Forelimb muscle (tissue), 1 donor: ENCODE measurements around the gene DIRAS1. TPM values are rescaled to one million over a fixed set of nuclear protein-coding genes. Genes with fewer than 3 reads are reported as not detected.
"Not testable (repeated sequence)": the region's sequence is repeated elsewhere in the genome, so short reads cannot be mapped to it uniquely, and the experiment has no call there.

ENCODE experiments used
- DNase-seq: peaks from one replicate; pipeline ENCODE4 v3.0.0-alpha.2; 2013; ENCODE audit warnings: low read depth
- polyA plus RNA-seq: library from polyadenylated mRNA; unstranded; fragments of 120-200 nt; gene quantifications from one replicate; pipeline ENCODE4 v1.2.1, GENCODE V29; 2013; ENCODE audit not compliant: insufficient read length

DIRAS1 gene
- polyA plus RNA-seq, 1 donor: 1.4 TPM

- no peak for DNase-seq
Measured at GRCh38 chr19:2727640-2727944, 6.4 kb upstream of the DIRAS1 start.

DNA sequence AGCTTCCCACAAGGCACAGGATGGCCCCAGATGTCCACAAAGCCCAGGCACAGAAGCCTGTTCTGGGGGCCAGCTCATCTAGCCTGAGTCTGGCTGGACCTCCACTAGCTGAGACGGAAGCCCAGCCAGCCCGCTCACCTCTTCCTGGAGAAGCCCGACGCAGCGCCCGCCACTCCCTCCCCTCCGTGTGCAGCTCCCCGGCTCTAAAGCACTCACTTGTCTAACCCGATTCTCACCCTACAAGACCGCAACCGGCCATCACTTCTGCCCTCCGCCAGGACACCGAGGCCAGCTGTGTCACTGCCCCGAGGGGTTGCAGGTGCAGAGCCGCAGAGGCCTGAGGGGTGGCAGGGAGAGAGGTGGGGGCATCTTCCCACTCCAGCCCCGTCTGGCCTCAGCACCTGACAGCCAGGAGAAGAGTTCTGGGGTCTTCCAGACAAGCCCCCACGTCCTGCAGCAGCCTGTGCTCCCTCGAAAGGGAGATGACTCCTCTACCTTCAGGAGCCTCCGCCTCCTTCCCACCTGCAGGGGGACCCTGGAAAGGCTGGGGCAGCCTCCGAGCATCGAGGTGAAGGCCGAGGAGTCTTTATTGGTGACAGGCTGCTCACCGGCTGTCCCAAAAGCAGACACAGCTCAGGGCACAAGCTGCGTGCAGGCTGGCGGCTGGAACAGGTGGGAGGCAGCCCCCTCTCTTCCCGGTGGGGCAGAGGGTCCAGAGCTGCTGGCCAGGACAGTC, 5.9 kb upstream of the DIRAS1 start:
- DNase-seq: no peak

DNA sequence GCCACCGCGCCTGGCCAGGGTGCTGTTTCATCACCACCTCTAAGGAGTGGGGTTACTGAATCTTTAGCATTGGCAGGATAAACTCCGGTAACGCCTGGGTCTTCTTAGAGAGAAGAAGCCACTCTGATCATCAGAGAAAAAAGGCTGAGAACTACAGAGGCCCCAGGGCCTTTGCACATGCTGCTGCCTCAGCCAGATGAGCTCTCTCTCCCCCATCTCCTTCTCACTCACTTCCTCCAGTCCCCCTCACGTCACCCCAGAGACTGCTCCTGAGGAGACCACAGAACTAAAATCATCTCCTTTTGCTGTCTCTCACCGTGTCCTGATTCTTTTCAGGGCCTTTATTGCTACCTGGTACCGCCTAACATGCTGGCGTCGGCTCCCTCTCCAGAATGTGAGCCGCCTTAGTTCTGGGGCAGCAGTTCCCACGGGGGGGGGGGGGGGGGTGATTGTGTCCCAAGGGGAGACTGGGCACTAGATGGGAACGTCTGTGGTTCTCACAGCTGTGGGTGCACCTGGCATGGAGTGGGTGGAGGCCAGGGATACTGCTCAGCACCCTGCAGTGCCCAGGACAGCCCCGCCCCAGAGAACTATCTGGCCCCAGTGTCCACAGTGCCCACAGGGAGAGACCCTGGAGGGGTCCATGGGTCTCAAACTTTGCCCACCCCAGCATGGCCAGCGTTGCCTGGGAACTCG, 5.1 kb upstream of the DIRAS1 start:
- DNase-seq: no peak

DNA sequence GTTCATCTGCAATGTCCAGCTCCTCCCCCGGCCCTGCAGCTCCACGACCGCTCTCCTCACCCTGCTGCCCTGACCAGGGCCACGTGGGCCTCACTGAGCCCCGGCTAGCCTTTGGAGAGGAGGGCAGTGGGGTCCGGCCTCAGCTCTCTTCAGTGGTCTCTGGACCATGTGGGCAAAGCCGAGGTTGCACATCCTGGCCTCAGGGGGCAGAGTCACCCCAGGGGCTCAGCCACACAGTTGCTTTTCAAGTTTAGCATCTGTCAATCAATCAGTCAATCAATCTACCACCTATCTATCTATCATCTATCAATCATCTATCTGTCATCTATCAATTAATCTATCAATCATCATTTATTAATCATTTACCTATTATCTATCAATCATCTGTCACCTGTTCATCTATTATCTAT, 3.0 kb upstream of the DIRAS1 start:
- no peak for DNase-seq

GRCh38 chr19:2723747-2724146, 2.6 kb upstream of the DIRAS1 start:
- DNase-seq: no peak

GRCh38 chr19:2723345-2723715, 2.2 kb upstream of the DIRAS1 start:
- DNase-seq: no peak

DNA sequence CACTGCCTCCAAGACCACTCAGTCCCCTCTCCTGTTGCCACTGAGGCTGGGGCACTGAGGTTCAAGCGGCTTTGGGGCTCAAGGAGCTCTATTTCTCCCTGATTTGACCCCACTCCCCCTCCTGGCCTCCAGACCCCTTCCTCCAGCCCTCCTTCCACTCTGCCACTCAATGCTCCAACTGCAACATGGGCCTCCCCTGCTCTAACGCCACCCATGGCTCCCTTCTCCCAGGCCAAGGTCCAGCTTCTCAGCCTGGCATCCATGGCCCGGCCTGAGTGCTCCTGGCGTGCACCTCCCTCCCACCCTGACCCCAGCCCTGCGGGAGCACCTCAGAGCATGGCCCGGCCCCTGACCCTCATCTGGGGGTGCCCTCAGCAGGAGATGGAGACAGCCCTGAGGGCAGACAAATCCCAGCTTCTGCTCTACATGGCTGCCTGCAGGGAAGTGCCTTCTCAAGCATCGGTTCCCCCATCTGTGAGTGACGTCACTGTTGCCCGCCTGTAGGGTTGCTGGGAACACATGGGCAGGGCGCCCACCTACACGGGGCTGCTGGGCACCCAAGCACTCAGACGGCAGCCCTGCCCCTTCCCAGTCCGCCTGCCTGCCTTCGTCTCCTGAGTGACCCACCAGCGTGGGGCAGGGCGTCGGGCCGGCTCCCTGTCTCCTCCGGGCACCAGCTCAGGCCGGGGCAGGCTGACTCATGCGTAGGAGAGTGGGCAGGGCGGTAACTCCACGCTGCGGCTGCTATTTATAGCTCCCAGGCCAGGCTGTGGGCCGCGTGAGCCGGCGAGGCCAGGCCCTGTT, 1.6 kb upstream of the DIRAS1 start:
- no peak for DNase-seq

- DNase-seq: no peak
Measured at GRCh38 chr19:2721570-2722540, 683 bp upstream of the DIRAS1 start.

- DNase-seq: no peak
Measured at GRCh38 chr19:2719920-2720776, 1.0 kb downstream of the DIRAS1 start.

- no peak for DNase-seq
Measured at GRCh38 chr19:2719232-2719735, 1.9 kb downstream of the DIRAS1 start.

GRCh38 chr19:2717638-2718541, 3.3 kb downstream of the DIRAS1 start:
- DNase-seq: no peak

GRCh38 chr19:2716722-2717637, 4.2 kb downstream of the DIRAS1 start:
- DNase-seq: no peak

- no peak for DNase-seq
Measured at GRCh38 chr19:2716275-2716650, 4.9 kb downstream of the DIRAS1 start.

DNA sequence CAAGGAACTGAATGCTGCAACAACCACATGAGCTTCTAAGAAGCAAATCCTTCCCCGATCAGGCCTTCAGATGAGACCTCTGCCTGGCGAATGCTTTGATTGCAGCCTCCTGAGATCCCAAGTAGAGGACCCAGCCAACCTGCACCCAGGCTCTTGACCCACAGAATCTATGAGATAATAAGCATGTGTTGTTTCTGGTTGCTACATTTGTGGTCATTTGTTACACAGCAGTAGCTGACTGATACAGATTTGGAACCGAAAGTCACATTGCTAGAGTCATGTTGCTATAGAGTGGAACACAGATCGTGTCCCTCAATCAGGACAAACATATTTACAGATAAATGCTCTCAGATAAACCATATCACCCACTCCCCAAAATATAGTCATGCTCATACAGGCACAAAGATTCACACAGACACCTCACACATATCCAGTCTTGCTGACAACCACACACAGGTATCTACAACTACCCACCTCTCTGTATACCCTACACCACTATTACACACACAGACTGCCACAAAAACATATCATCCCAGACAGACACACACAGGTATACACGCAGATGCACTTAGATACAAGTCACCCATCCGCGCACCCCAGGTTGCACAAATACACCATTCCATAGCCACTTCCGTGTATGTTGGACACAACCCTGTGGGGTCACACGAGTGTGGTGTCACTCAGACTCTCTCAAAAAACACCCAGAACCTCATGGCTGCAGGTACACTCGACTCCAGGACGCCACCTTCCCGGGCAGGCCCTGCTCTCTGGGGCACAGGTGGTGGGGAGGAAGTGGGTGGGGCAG, 5.5 kb downstream of the DIRAS1 start:
- DNase-seq: no peak

DNA sequence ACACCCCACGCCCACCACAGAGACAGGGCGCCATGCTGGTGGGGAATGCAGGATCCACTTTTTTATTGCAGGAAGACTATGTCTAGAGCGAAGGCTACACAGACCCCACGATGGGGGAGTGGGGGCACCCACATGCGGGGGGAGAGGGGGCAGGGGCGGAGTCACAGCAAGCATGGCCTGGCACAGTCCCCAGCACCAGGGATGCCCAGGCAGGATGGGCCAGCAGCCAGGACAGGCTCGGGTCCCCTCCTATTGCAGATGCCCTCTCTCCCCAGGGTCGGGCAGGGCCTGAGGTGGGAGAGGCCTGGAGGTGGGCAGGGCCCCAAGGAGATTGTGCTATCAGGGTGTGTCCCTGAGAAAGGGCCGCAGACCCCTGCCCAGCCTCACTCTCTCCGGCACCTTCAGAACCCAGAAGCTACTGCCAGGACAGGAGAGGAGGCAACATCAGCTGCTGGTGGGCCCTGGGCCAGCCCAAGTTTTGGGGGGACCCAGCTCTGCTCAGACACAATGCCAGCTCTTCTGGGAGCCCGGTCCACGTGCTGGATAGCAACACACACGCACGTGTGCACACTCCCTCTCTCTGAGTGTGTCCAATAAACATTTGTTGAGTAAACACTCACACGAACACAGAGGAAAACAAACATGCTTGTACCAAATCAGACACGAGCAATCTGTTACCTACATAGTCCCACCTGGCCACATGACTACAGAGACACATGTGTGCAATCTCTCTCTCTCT, 6.5 kb downstream of the DIRAS1 start:
- DNase-seq: no peak

DNA sequence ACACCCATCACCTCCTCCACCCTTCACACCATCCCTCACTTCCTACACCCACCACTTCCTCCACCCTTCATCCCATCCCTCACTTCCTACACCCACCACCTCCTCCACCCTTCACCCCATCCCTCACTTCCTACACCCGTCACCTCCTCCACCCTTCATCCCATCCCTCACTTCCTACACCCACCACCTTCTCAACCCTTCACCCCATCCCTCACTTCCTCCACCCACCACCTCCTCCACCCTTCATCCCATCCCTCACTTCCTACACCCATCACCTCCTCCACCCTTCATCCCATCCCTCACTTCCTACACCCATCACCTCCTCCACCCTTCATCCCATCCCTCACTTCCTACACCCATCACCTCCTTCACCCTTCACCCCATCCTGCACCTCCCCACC, 7.1 kb downstream of the DIRAS1 start:
- DNase-seq: not testable (repeated sequence)

GRCh38 chr19:2713170-2713569, 8.0 kb downstream of the DIRAS1 start:
- DNase-seq: not testable (repeated sequence)
